GM18868 (cell line): ENCODE measurements around the gene SLC9A9.

Experiments used
- ATAC-seq: cut with Tn5 transposase; IDR thresholded peaks from one replicate; pipeline ENCODE4 v1.9.1; 2021; ENCODE audit warnings: mild to moderate bottlenecking, moderate library complexity; ENCODE audit not compliant: unreplicated experiment

SLC9A9 gene

DNA sequence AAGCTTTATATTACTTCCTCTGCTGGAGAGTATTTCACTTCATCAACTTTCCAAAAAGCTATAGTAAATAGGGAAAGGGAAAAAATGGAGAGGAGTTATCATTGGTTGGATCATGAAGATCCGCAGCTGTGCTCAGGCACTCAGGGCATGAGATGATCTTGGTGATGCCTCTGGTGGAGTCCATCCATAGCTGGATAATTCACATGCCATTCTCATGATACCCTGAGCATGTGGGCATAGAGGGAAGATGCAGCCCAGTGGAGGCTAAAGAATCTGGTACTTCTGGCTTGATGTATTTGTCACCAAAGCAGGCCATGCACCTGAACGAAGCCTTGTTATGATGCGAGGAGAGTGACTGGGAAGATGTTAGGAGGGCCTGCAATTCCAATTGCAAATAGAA is 578.5 kb downstream of the SLC9A9 start:
- no peak for ATAC-seq

DNA sequence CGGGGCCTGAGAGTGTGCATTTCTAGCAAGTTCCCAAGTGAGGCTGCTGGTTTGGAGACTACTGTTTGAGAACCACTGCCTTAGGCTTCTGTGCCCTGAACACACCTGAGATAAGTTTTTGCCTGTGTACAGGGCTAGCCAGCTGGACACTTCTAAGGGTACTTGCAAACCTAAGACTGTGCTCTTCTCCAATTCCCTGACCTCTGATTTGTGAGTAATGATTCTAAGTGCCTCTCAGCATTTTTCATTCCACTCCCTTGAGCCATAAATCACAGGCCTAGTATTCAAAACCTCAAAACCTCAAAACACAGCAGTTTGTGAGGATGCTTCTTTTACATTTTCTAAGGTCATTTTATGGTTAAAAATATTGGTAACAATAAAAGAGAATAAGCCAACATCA is 580.3 kb downstream of the SLC9A9 start:
- no peak for ATAC-seq

DNA sequence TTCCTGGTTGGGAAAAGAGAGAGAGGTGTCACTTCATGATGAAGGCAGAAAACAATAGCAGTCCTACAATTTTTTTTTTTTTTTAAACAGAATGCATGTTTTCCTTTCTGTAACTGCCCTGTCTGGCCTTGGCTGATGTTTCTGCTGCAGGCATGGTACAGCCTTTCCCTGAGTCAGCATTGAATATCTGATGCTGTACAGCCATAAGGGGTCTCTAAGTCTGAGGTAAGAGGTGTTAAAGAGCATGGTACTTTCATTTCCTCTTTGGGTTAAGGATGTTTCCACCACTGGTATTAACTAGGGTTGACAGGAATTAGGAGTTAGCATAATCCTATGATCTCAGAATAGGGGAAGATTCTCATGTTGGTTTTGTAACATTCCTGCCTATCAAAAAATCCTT is 581.3 kb downstream of the SLC9A9 start:
- ATAC-seq: peak; percentile 71

DNA sequence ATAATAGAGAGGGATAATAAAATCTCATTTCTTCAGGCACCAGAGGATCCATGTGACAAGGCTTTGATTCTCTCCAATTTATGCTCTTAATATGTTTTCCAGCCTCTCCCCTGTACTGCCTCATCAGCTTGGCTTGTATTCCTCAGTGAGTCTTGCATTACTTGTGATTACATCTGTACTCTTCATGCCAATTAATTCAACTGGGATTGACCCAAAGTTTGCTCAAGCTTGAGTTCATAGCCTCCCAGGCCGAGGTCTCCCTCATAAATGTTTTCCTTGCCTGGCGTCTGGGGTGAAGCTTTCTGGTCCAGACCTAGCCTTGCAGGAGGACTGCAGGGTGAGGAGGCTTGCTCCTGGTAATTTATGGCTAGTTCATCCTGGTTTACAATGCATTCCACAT is 581.8 kb downstream of the SLC9A9 start:
- no peak for ATAC-seq

DNA sequence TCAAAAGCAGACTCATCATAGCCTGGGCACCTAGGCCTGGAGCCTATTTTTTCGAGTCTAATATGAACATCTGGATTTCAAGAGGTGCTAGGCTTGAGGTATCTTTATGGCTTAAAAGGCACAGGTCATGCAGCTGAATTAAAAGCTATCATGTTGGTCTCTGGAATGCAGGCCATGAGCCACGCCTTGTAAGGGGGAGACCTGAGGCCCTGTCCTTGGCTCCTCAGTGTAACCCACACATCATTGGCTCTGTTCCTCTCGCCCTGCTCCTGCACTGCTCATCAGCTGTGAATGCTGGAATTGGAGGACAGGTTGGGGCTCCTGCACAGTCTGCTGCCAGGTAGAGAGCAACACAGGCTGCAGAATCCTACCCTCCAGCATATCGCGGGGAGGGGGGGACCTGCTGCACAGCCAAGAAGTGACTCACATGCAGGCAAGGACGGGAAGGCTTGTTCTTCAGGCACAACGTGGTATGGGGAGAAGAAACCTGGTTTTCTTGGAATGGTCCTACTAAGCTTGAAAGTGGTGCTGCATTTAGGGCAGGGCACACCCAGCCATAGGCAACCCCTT is 582.7 kb downstream of the SLC9A9 start:
- no peak for ATAC-seq

DNA sequence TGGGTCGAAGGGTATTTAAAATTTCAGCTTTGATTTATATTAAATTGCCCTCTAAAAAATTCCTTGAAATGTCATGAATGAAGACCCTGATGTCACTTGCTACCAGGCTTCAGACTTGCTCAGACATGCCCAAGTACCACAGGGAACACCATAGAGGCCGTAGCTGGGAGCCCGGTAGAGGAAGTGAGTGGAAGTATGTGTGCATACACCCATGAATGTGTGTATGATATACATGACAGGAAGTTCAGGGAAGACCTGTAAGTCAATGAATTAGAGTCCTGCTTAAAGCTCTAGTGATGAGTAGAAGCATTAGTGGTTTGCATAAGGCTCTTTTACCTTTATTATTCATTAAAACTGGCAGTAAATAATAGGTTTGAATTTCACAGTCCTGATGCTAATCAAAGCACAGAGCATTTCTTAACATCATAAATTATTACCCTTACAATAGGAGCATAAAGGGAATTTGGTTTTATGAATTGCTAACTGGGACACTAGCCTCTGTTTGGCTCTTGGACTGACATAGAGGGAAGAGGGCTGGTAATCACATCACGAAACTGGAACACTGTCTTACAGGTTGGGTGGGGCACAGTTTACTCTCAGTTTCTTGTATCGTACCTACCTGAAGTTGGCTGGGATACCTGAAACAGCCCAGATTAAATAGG is 584.3 kb downstream of the SLC9A9 start:
- ATAC-seq: peak; percentile 52

DNA sequence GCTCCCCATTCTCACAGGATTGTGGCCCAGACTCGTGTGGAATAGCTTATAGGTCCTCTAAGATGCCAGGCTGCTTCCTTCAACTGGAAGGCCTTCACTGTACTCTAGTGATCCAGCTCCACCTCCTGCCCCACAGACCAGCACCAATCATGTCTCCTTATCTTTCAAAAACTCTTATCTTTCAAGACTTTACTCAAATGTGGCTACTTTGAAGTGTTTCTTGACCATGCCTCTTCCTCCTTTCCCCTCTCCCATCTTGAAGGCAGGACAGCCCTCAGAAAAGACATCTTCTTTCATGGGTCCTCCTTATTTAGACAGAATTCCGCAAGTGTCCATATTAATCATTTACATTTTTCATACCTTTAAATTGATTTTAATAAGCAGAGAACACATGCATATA is 586.4 kb downstream of the SLC9A9 start:
- ATAC-seq: no peak

DNA sequence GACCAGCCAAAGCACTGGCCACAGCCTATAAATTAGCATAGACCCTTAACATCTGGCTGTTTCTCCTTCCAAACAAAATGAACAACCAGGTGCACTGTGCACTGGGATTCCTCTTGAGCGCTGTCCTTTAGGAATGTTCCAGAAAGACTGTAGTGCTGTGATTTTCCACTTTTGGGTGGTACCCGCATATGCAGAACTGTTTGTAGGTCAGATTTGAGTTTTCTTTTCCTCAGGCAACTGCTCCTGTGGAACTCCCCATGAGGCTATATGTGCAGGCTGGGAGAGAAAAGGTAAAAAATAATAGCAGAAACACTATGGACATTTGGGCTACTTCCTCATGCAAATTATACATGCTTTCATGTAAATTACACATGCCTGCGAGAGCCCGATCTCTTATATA is 589.6 kb downstream of the SLC9A9 start:
- ATAC-seq: no peak

DNA sequence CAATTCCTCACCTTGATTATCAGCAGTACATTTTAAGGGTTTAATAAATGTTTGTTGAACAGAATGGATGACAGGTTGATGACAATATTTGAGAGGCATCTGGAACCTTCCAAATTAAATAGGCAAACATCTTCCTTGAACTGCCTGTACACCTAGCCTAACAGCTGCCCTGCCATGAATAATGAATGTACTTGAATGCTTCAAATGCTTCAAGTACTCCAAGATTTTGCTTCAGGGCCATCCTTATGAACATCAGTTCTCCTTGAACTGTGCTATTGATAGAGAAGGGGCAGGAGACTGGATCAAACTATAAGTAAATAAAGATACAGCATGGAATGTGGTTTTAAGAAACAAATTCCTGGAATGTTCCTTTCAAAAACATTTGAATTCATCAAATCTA is 591.9 kb downstream of the SLC9A9 start:
- ATAC-seq: no peak

DNA sequence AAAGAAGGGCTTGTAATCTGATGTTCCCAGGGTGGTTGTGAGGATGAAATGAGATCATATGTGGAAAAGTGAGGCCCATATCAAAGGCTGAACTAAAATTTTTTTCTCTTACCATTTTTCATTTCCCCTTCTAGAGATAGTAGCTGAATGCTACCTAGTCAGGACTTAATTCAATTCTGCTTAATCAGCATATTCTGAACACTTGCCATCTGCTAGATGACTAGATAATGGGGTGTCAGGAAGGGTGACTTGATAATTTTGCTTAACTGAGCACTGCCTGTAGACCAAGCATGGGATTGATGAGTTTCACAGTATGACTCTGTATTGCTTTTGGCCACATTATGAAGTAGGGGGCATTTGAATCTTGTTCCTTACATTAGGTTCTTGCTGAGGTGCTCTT is 592.5 kb downstream of the SLC9A9 start:
- ATAC-seq: no peak

DNA sequence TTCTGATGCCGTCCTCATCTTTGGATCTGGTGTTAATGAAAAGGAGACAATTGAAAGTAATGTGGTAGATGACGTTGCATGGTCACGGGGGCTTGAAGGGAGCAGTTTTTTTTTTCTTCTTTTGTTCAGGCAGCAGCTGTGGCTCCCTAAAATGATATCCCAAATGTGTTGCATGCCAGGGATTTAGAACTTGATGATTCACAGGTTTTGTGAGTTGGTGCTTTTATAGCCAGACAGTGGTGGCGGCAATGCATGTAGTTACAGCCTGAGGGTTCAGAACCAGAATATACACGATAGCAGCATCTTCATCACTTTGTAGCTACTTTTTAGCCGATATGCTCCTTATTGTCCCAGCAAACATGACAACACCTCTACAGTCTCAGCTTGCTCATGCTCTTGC is 595.3 kb downstream of the SLC9A9 start:
- no peak for ATAC-seq

DNA sequence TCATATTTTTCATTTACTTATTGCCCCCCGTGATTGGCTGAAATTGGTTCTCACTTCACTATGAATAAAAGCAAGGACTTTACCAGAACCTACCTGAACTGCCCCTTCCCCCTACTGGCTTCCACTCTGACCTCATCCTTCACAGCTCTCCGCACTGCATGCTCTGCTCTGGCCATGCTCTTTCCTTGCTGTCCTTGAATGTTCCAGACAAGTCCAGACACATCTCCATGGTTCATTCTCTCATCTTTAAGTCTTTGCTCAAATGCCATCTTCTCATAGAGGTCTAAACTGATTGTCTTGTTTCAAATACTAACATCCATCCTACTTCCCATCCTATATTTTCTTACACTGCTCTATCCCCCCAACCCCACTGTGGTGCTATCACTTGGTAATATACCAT is 599.3 kb downstream of the SLC9A9 start:
- no peak for ATAC-seq

DNA sequence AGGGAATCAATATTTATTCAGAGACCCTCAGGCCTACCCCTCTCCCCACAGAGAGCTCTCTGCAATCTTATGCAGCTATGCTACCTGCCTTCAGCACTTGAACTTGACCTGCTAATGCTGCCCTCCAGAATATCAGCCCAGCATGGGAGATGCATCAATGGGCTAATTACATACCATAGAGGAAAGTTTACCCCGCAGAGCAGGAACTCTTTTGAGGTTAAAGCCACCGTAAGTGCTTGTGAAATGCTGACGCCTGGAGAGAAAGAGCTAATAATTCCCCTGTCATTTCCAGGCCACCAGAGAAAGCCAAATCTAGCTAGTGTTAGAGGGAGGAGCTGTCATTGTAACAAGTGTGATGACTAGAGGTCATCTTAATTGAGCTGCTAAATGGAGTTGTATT is 601.2 kb downstream of the SLC9A9 start:
- no peak for ATAC-seq

DNA sequence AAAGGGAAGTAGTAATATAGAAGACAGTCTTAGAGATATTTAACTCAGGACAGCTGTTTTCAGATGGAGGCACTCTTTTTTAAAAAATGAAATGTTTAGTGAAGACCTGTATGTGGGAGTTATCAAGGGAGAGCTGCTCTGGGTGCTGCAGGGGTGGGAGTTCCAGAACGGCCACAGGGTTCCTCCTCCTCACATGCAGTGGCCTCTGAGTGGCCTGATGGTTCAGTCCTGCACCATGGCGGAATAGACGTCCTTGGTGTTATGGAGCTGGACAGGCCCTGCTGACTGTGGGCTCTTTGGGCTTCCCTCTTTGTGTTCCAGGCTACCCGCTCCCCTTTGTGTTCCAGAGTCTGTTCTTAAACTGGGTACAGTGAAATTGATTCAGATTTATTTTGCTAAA is 602.6 kb downstream of the SLC9A9 start:
- no peak for ATAC-seq

DNA sequence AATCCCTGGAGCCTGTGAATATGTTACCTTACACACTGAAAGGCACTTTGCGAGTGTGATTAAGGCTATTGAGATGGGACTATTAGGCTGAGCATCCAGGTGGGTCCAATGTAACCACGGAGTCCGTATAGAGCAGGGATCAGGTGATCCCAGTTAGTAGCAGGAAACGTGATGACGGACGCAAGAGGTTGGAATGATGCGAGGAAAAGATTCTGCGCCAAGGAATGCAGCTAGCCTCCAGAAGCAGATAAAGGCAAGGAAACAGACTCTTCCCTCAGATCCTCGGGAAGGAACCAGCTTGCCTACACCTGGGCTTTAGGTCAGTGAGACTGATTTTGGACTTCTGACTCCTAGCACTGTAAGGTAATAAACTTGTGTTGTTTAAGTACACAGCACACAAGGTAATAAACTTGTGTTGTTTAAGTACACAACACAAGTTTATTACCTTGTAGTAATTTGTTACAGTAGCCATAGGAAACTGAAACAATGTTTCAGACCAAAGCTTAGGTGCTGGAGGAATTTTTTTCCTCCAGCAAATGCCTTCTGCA is 603.7 kb downstream of the SLC9A9 start:
- no peak for ATAC-seq

DNA sequence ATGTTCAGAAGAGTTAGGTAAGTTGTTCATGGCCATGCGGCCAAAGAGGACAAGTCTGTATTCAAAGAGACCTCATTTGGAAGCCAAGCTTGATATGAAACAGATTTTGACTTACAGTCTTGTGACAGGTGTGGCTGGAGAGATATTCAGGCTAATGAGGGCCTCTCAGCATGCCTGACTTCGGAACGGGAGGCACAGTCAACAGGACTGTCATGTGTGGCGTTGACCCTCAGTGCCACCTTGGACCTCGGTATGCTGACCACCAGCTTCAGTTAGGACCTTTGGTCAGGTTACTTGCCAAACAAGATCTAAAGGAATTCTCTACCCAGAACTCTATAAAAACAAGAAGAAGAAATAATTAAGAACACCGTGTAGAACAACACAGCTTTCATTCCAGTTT is 604.6 kb downstream of the SLC9A9 start:
- no peak for ATAC-seq

DNA sequence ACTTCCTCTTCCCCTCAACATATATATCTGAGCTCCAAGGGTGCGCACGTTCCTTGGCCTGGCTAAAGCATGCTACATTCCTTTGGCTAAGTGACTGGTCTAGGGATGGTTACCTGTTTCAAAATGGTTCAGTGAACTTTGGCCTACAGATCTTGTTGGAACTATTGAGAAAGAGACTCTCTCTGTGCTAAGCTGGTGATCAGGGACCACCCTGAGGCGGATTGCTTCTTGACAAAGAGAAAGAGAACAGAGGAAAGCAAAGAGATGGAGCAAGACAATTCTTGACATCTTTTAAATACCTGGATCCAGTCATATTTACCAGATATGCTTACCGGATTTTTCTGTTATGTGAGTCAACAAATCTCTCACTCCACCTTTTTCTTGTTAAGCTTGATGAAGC is 605.6 kb downstream of the SLC9A9 start:
- no peak for ATAC-seq

DNA sequence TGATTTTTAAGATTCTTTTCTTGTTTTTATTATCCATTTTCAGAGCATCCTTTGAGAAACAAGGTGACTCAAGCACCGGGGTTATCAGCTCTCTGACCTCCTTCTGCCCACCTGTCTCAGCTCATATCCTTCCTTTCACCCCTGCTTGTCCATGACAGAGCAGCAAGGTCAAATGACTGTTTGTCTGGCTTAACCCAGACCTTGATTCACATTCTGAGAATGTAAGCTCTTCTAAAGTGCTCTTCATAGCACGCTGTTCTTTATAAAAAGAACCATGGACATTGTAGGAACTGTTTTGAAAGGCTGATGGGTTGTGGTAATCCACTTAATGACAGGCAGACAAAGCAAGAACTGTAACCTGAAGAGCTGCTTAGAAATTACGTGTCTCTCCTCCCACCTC is 606.2 kb downstream of the SLC9A9 start:
- no peak for ATAC-seq

DNA sequence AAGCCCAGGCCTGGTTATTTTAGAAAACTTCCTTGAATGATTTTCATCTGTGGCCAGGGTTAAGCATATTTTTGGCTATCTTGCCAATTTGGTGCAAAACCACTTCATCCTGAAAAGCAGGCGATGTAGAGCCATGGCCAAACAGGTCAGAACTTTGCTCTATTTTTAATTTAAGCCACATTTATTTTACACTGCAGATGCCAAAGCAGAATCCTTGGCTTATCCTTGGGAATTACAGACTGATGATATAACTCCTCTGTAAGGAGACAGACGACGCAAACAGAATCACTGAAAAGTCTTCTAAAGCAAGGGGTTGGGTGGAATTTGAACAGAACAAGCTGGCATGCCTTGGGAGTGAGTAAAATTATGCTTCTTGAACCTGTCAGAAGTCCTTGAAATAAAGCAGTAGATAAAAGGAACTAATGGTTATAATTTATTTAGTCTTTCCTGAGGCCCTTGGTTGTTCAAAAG is 606.8 kb downstream of the SLC9A9 start:
- no peak for ATAC-seq

DNA sequence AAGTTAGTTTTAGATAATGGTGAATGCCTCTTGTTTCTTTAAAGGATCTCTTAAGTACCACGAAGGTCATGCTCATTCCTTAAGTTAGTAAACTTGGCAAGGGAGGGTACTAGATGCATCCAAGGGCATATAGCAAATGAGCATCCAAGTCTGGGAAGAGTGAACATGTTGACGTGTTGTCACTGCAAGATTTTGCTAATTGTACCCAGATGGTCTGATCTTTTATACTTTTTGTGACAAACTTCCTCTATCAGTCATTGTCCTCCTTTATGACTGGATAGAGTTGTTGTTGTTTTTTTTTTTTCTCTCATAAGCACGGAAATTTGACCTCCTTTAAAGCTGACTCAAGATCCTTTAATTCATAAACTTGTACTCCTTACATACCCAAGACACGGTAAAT is 607.4 kb downstream of the SLC9A9 start:
- ATAC-seq: no peak

DNA sequence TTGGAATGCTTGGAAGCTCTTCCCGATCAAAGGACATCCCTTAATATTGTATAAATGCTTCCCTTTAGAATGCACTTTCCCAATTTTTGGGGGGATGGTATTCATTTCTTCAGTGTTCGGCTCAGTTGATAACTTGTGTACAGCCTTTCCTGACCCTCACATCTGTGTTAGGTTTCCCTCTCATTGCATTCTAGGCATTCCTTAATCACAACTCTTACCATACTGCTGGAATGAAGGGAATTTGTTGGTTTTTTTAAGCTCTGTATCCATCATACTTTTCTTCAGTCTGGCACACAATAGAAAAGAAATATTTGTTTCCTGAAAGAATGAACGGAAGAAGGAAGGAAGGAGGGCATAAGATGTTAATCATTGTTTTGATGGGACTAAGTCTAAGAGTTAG is 609.2 kb downstream of the SLC9A9 start:
- ATAC-seq: no peak

DNA sequence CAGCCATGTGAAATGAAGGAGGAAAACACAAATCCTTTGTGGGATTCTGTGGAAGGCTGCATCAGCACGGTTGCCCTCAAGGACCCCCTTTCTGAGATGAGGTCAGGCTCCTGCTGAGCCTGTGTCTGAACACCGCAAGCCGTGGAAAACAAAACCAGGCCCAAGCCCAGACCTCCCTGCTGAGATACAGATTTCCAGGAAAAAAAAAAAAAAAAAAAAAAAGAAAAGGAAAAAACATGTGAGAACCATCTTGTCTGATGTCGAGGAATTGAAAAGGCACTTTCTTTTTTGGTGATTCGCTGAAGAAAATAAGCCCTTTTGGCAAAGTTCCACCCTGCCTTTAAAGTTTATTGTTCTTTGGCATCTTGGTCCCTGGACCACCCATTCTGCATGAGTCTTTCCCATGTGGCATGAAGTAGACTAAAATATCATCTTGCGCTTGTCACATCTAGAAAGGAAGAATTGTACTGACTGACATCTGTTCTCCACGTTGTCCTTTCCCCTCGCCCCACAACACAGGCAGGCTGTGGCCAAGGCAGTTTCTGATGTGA is 611.1 kb downstream of the SLC9A9 start:
- ATAC-seq: no peak
